DND-41 (cell line): ENCODE measurements around the gene WWP2.

Source experiments
- ATAC-seq: fragments of 200-7000 bp; cut with Tn5 transposase; 3 replicates; pipeline ENCODE4 v1.9.1; 2021; ENCODE audit warnings: low read depth; ENCODE audit not compliant: insufficient read depth
- DNase-seq: peaks from one replicate; pipeline ENCODE4 v3.0.0-alpha.2; 2020
- H2AFZ ChIP-seq: 2 replicates; pipeline ENCODE4 v1.6.0; 2012; ENCODE audit warnings: low read depth, low read length
- H3K27ac ChIP-seq: 2 replicates; pipeline ENCODE4 v1.5.1; 2012; ENCODE audit warnings: low read length, inconsistent platforms
- H3K27me3 ChIP-seq: fragments of 200-600 bp; sonication (generic); 2 replicates; pipeline ENCODE4 v1.6.0; 2012; ENCODE audit warnings: low read length, mild to moderate bottlenecking, inconsistent platforms; ENCODE audit not compliant: insufficient read depth, poor library complexity
- H3K36me3 ChIP-seq: 2 replicates; pipeline ENCODE4 v1.5.1; 2012; ENCODE audit warnings: low read length, inconsistent platforms; ENCODE audit not compliant: insufficient read depth
- H3K4me1 ChIP-seq: 2 replicates; pipeline ENCODE4 v1.5.1; 2012; ENCODE audit warnings: mild to moderate bottlenecking, low read length; ENCODE audit not compliant: insufficient read depth
- H3K4me2 ChIP-seq: 2 replicates; pipeline ENCODE4 v1.6.0; 2012; ENCODE audit warnings: mild to moderate bottlenecking, moderate library complexity, low read length, inconsistent platforms; ENCODE audit not compliant: insufficient read depth
- H3K4me3 ChIP-seq, 2 experiments: fragments of 200-600 bp in 1 of 2; shearing (Covaris generic) in 1 of 2; 2 replicates each; pipeline ENCODE4 v1.5.1; 2012 to 2016; ENCODE audit warnings: inconsistent platforms in 2 of 2, low read length in 2 of 2, mild to moderate bottlenecking in 2 of 2, low read depth in 1 of 2, moderate library complexity in 1 of 2
- H3K79me2 ChIP-seq: 2 replicates; pipeline ENCODE4 v1.6.0; 2012; ENCODE audit warnings: low read length, inconsistent platforms; ENCODE audit not compliant: insufficient read depth
- H3K9ac ChIP-seq: 2 replicates; pipeline ENCODE4 v1.6.0; 2012; ENCODE audit warnings: low read depth, mild to moderate bottlenecking, inconsistent platforms, low read length, moderate library complexity
- H3K9me3 ChIP-seq: 2 replicates; pipeline ENCODE4 v1.5.1; 2012; ENCODE audit warnings: low read length, moderate library complexity, mild to moderate bottlenecking, inconsistent platforms; ENCODE audit not compliant: insufficient read depth, severe bottlenecking
- H4K20me1 ChIP-seq: 2 replicates; pipeline ENCODE4 v1.6.0; 2012; ENCODE audit warnings: low read length; ENCODE audit not compliant: insufficient read depth
- EZH2 ChIP-seq: IDR thresholded peaks from 3 replicates; pipeline ENCODE4 v1.6.1; 2012; ENCODE audit warnings: borderline replicate concordance, low read depth, mild to moderate bottlenecking, moderate library complexity, low read length, inconsistent platforms; ENCODE audit not compliant: severe bottlenecking
- TF ChIP-seq, protein P1 (sequence below): IDR thresholded peaks from 2 replicates; pipeline ENCODE4 v1.5.1; 2012; ENCODE audit warnings: borderline replicate concordance, low read length, moderate library complexity, mild to moderate bottlenecking; ENCODE audit not compliant: poor library complexity, severe bottlenecking; ENCODE audit errors: extremely low read depth

The WWP2 gene

DNA sequence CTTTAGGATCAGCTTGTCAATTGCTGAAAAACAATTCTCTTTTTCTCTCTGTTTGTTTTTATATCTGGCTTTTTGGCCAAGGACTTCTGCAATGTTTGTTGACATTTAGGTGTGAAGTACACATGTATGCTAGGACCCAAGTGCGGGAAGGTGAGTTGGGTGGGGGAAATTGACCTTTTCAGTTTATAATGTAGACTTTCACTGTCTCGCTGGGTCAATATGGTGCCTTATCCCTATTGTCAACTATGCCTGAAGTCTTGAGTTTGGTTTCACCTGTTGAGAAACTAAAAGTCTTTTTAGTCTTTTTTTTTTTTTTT lies 9.5 kb downstream of the WWP2 start:
- H3K4me2 ChIP-seq = no peak overlapping the region
- DNase-seq (no peak), ATAC-seq (no peak)
- TF ChIP-seq EZH2 = no peak
- TF ChIP-seq, protein P1, sequence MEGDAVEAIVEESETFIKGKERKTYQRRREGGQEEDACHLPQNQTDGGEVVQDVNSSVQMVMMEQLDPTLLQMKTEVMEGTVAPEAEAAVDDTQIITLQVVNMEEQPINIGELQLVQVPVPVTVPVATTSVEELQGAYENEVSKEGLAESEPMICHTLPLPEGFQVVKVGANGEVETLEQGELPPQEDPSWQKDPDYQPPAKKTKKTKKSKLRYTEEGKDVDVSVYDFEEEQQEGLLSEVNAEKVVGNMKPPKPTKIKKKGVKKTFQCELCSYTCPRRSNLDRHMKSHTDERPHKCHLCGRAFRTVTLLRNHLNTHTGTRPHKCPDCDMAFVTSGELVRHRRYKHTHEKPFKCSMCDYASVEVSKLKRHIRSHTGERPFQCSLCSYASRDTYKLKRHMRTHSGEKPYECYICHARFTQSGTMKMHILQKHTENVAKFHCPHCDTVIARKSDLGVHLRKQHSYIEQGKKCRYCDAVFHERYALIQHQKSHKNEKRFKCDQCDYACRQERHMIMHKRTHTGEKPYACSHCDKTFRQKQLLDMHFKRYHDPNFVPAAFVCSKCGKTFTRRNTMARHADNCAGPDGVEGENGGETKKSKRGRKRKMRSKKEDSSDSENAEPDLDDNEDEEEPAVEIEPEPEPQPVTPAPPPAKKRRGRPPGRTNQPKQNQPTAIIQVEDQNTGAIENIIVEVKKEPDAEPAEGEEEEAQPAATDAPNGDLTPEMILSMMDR = no peak
- H2AFZ ChIP-seq = no peak overlapping the region
- no peaks in the 10 kb centered on the region for H3K27me3 ChIP-seq
- H4K20me1 ChIP-seq = no peaks in the 10 kb centered on the region
- H3K9ac ChIP-seq = no peak overlapping the region
- H3K4me1 ChIP-seq = no peaks in the 10 kb centered on the region
- no peaks in the 10 kb centered on the region for H3K36me3 ChIP-seq
- no peak overlapping the region for H3K27ac ChIP-seq
- peaks cover 9% of the 10 kb centered on the region for H3K9me3 ChIP-seq
- no peak overlapping the region for H3K4me3 ChIP-seq
- peaks cover 13% of the 10 kb centered on the region; the same call in 1 of the 2 replicates for H3K79me2 ChIP-seq

DNA sequence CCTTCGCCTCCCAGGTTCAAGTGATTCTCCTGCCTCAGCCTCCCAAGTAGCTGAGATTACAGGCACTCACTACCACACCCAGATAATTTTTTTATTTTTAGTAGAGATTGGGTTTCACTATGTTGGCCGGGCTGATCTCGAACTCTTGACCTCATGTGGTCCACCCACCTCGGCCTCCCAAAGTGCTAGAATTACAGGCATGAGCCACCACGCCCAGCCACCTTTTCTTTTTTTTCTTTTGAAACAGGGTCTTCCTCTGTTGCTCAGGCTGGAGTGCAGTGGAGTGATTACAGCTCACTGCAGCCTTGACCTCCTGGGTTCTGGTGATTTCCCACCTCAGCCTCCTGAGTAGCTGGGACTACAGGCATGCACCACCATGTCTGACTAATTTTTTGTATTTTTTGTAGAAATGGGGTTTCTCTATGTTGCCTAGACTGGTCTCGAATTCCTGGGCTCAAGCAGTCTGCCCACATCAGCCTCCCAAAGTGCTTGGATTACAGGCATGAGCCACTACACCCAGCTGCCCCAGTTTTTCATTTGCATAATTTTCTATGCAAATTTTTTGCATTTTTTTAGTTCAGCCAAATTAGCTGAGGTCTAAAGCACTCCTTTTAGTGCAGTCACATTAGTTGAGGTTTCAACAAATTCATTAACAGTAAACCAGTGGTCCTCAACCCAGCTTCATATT lies 11.3 kb downstream of the WWP2 start:
- Histone ChIP-seq H3K36me3 (no peaks in the 10 kb centered on the region), H3K9ac (no peak overlapping the region), H3K79me2 (peaks cover 13% of the 10 kb centered on the region; the same call in 1 of the 2 replicates), H3K27ac (no peak overlapping the region), H3K4me3 (no peak overlapping the region), H3K27me3 (no peaks in the 10 kb centered on the region), H3K9me3 (peaks cover 9% of the 10 kb centered on the region), H2AFZ (no peak overlapping the region), H3K4me1 (no peaks in the 10 kb centered on the region), H4K20me1 (no peaks in the 10 kb centered on the region), H3K4me2 (no peak overlapping the region)
- TF ChIP-seq, protein P1 = no peak
- no peak for TF ChIP-seq EZH2
- DNase-seq (no peak), ATAC-seq (no peak)

DNA sequence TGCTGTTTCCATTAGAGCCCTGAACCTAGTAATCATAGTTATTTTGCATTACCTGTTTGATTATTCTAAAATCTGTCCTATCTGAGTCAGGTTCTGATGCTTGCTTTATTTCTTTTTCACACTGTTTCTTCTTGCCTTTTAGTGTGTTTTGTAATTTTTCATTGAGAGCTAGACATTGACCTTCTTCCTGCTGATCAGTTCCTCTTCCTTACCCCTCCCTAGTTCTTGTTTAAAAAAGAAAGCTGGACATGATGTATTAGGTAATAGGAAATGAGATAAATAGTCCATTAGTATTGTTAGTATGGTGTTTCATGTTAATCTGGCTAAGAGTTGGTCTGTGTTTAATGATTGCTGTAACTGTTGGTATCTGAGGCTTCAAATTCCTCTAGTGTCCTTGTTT lies 13.4 kb downstream of the WWP2 start:
- Histone ChIP-seq H3K9me3 (peaks cover 9% of the 10 kb centered on the region), H3K9ac (no peak overlapping the region), H3K79me2 (peaks cover 13% of the 10 kb centered on the region; the same call in 1 of the 2 replicates), H3K36me3 (no peaks in the 10 kb centered on the region), H3K4me2 (no peak overlapping the region), H3K27ac (no peak overlapping the region), H3K4me3 (no peak overlapping the region), H3K27me3 (no peaks in the 10 kb centered on the region), H3K4me1 (no peaks in the 10 kb centered on the region), H4K20me1 (no peaks in the 10 kb centered on the region), H2AFZ (no peak overlapping the region)
- no peak for TF ChIP-seq EZH2
- TF ChIP-seq, protein P1 = no peak
- ATAC-seq = no peak
- DNase-seq = no peak
